ENCODE data around the gene MDM2. TPM values are rescaled to one million over a fixed set of nuclear protein-coding genes. Genes with fewer than 3 reads are reported as not detected.
"Not testable (repeated sequence)": the region's sequence is repeated elsewhere in the genome, so short reads cannot be mapped to it uniquely, and the experiment has no call there.

Gene MDM2
- total and polyA plus RNA-seq, 5 experiments from 2014 or later = 7.6 to 90.4 (median 17.9) TPM

GRCh38 chr12:68800294-68800693 is 7.7 kb upstream of the MDM2 start:
- Mint-ChIP-seq H3K9me3 (no peaks in the 10 kb centered on the region), H3K27ac (peak overlapping the region in 1 of 10 donors; percentile 53), H3K4me3 (no peak overlapping the region), H3K27me3 (no peaks in the 10 kb centered on the region), H3K36me3 (no peaks in the 10 kb centered on the region), H3K4me1 (no peaks in the 10 kb centered on the region)
- POLR2A ChIA-PET = interaction anchor here (1.2 to 1.3 kb wide), 2 partner anchors 8 to 18 kb away, joined by 3 to 6 read pairs; partner anchors contain the start of gene MDM2
- no peak for DNase-seq
- no peak for ATAC-seq

DNA sequence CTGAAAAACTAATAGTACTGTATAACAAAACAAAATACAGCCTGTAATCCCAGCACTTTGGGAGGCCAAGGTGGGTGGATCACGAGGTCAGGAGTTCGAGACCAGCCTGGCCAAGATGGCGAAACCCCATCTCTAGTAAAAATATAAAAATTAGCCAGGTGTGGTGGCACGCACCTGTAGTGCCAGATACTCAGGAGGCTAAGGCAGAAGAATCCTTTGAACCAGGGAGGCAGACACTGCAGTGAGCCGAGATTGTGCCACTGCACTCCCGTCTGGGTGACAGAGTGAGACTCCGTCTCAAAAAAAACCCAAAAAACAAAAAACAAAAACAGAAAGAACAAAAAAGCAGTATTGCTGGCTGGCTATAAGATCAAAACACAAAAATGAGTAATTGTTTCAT is 6.9 kb upstream of the MDM2 start:
- not testable (repeated sequence) for DNase-seq, H3K9me3 Mint-ChIP-seq, H3K27ac Mint-ChIP-seq, H3K27me3 Mint-ChIP-seq, H3K4me1 Mint-ChIP-seq, H3K4me3 Mint-ChIP-seq, ATAC-seq, H3K36me3 Mint-ChIP-seq
- POLR2A ChIA-PET = interaction anchor here (1.3 kb wide), 1 partner anchor 19 kb away, joined by 3 read pairs; no protein-coding TSS in a partner anchor

GRCh38 chr12:68802372-68802745 is 5.6 kb upstream of the MDM2 start:
- H3K27ac Mint-ChIP-seq, DNase-seq, H3K4me1 Mint-ChIP-seq, H3K36me3 Mint-ChIP-seq, H3K4me3 Mint-ChIP-seq, H3K27me3 Mint-ChIP-seq, ATAC-seq, POLR2A ChIA-PET, H3K9me3 Mint-ChIP-seq: not testable (repeated sequence)

DNA sequence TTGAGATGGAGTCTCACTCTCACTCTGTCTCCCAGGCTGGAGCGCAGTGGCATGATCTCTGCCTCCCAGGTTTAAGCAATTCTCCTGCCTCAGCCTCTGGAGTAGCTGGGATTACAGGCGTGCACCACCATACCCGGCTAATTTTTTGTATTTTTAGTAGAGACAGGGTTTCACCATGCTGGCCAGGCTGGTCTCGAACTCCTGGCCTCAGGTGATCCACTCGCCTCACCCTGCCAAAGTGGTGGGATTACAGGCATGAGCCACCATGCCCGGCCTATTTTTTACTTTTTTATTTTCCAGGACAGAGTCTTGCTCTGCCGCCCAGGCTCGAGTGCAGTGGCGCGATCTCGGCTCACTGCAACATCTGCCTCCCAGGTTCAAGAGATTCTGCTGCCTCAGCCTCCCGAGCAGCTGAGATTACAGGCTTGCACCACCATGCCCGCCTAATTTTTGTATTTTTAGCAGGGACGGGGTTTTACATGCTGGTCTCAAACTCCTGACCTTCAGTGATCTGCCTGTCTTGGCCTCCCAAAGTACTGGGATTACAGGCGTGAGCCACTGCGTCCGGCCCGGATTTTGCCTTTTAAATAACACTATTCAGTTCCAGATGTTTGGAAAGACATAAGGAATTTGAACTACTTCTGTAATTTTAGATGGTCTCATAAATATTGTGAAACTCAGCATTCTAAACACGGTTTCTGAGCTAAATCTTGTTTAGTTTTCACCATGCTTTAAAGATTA is 4.9 kb upstream of the MDM2 start:
- not testable (repeated sequence) for H3K9me3 Mint-ChIP-seq, DNase-seq, H3K27ac Mint-ChIP-seq, H3K4me3 Mint-ChIP-seq, H3K27me3 Mint-ChIP-seq, H3K4me1 Mint-ChIP-seq, H3K36me3 Mint-ChIP-seq, ATAC-seq
- POLR2A ChIA-PET = interaction anchor here (1.1 kb wide), 1 partner anchor 12 kb away, joined by 8 read pairs; no protein-coding TSS in a partner anchor

GRCh38 chr12:68803948-68804656 is 3.9 kb upstream of the MDM2 start:
- DNase-seq (no peak), ATAC-seq (no peak)
- H3K27ac Mint-ChIP-seq = peak overlapping the region in 1 of 10 donors; percentile 53
- no peaks in the 10 kb centered on the region for H3K9me3 Mint-ChIP-seq
- H3K36me3 Mint-ChIP-seq = peaks cover 0 to 4% (median 0%) of the 10 kb centered on the region in 3 donors
- peaks cover 5 to 13% (median 9%) of the 10 kb centered on the region in 4 donors for H3K4me1 Mint-ChIP-seq
- no peak overlapping the region for H3K4me3 Mint-ChIP-seq
- POLR2A ChIA-PET = interaction anchor here (1.1 kb wide), 1 partner anchor 11 kb away, joined by 8 read pairs; no protein-coding TSS in a partner anchor
- H3K27me3 Mint-ChIP-seq = no peaks in the 10 kb centered on the region

GRCh38 chr12:68804657-68805591 is 3.1 kb upstream of the MDM2 start:
- POLR2A ChIA-PET = interaction anchor here (0.6 to 1.0 kb wide), 2 partner anchors 58 to 59 kb away, joined by 3 to 5 read pairs; partner anchors contain the start of gene SLC35E3
- H3K36me3 Mint-ChIP-seq = peaks cover 3 to 5% (median 5%) of the 10 kb centered on the region in 3 donors

GRCh38 chr12:68805592-68806120 is 2.3 kb upstream of the MDM2 start:
- POLR2A ChIA-PET = interaction anchor here (1.0 kb wide), 1 partner anchor 60 kb away, joined by 3 read pairs; the partner anchor contains the start of gene SLC35E3
- no peak for ATAC-seq

More at GRCh38 chr12:68804657-68805591, 3.1 kb upstream of the MDM2 start:
- no peaks in the 10 kb centered on the region for H3K27me3 Mint-ChIP-seq
- DNase-seq = no peak
- peak overlapping the region in 4 of 10 donors; percentile 7 to 53 (median 44) for H3K27ac Mint-ChIP-seq
- H3K9me3 Mint-ChIP-seq = no peaks in the 10 kb centered on the region
- peaks cover 5 to 20% (median 12%) of the 10 kb centered on the region in 4 donors for H3K4me1 Mint-ChIP-seq
- no peak for ATAC-seq
- H3K4me3 Mint-ChIP-seq = no peak overlapping the region

GRCh38 chr12:68806488-68807237 is 1.3 kb upstream of the MDM2 start:
- Mint-ChIP-seq H3K4me1 (peaks cover 6 to 27% (median 17%) of the 10 kb centered on the region in 4 donors), H3K9me3 (no peaks in the 10 kb centered on the region), H3K4me3 (peak overlapping the region; percentile 49 to 97 (median 94)), H3K27me3 (no peaks in the 10 kb centered on the region), H3K36me3 (peaks cover 4 to 19% (median 5%) of the 10 kb centered on the region in 3 donors), H3K27ac (peak overlapping the region in 9 of 10 donors; percentile 94 to 99 (median 97))
- POLR2A ChIA-PET = interaction anchor here (0.8 to 3.3 kb wide), 13 partner anchors 9 to 1538 kb away, joined by 3 to 57 read pairs (median 7); partner anchors contain the start of genes CAND1, MDM1, NUP107 and RAP1B
- ATAC-seq (no peak), DNase-seq (no peak)

More at GRCh38 chr12:68805592-68806120, 2.3 kb upstream of the MDM2 start:
- no peak for DNase-seq
- Mint-ChIP-seq H3K36me3 (peaks cover 4 to 9% (median 5%) of the 10 kb centered on the region in 3 donors), H3K9me3 (no peaks in the 10 kb centered on the region), H3K4me1 (peaks cover 5 to 21% (median 12%) of the 10 kb centered on the region in 4 donors), H3K27me3 (no peaks in the 10 kb centered on the region), H3K27ac (peak overlapping the region in 5 of 10 donors; percentile 44 to 98 (median 94)), H3K4me3 (no peak overlapping the region)

GRCh38 chr12:68807274-68807575 is 752 bp upstream of the MDM2 start:
- H3K9me3 Mint-ChIP-seq, H3K27me3 Mint-ChIP-seq, ATAC-seq, DNase-seq: not testable (repeated sequence)
- POLR2A ChIA-PET = interaction anchor here (0.7 to 3.3 kb wide), 23 partner anchors 8 to 1538 kb away, joined by 3 to 57 read pairs (median 5); partner anchors contain the start of genes CAND1, MDM1, NUP107 and RAP1B
- Mint-ChIP-seq H3K27ac (peak overlapping the region; percentile 94 to 99 (median 98)), H3K4me3 (peak overlapping the region; percentile 89 to 97 (median 94)), H3K4me1 (peaks cover 6 to 30% (median 18%) of the 10 kb centered on the region in 4 donors), H3K36me3 (peaks cover 5 to 23% (median 5%) of the 10 kb centered on the region in 3 donors)

DNA sequence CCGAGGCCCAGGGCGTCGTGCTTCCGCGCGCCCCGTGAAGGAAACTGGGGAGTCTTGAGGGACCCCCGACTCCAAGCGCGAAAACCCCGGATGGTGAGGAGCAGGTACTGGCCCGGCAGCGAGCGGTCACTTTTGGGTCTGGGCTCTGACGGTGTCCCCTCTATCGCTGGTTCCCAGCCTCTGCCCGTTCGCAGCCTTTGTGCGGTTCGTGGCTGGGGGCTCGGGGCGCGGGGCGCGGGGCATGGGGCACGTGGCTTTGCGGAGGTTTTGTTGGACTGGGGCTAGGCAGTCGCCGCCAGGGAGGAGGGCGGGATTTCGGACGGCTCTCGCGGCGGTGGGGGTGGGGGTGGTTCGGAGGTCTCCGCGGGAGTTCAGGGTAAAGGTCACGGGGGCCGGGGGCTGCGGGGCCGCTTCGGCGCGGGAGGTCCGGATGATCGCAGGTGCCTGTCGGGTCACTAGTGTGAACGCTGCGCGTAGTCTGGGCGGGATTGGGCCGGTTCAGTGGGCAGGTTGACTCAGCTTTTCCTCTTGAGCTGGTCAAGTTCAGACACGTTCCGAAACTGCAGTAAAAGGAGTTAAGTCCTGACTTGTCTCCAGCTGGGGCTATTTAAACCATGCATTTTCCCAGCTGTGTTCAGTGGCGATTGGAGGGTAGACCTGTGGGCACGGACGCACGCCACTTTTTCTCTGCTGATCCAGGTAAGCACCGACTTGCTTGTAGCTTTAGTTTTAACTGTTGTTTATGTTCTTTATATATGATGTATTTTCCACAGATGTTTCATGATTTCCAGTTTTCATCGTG is 612 bp downstream of the MDM2 start:
- H3K36me3 Mint-ChIP-seq = peaks cover 5 to 36% (median 6%) of the 10 kb centered on the region in 3 donors
- ATAC-seq = peak; percentile 24 to 46
- H3K4me1 Mint-ChIP-seq = peaks cover 10 to 43% (median 30%) of the 10 kb centered on the region in 4 donors
- peak overlapping the region; percentile 94 to 99 (median 98) for H3K27ac Mint-ChIP-seq
- POLR2A ChIA-PET = interaction anchor here (0.8 to 3.3 kb wide), 19 partner anchors 9 to 1540 kb away, joined by 3 to 57 read pairs (median 6); partner anchors contain the start of genes CAND1, NUP107, RAP1B and SLC35E3
- H3K9me3 Mint-ChIP-seq = no peaks in the 10 kb centered on the region
- DNase-seq = peak in 9 of 10 donors; percentile 5 to 67 (median 27)
- peak overlapping the region; percentile 89 to 97 (median 94) for H3K4me3 Mint-ChIP-seq
- no peaks in the 10 kb centered on the region for H3K27me3 Mint-ChIP-seq

Data from naive thymus-derived CD8-positive, alpha-beta T cell (primary cell).